Measurements from ENCODE around the gene TMEM91.
A peak's percentile ranks its signal among the peaks of the same experiment; 100 is the strongest.
"Not testable (repeated sequence)": the region's sequence is repeated elsewhere in the genome, so short reads cannot be mapped to it uniquely, and the experiment has no call there.

Gene TMEM91

DNA sequence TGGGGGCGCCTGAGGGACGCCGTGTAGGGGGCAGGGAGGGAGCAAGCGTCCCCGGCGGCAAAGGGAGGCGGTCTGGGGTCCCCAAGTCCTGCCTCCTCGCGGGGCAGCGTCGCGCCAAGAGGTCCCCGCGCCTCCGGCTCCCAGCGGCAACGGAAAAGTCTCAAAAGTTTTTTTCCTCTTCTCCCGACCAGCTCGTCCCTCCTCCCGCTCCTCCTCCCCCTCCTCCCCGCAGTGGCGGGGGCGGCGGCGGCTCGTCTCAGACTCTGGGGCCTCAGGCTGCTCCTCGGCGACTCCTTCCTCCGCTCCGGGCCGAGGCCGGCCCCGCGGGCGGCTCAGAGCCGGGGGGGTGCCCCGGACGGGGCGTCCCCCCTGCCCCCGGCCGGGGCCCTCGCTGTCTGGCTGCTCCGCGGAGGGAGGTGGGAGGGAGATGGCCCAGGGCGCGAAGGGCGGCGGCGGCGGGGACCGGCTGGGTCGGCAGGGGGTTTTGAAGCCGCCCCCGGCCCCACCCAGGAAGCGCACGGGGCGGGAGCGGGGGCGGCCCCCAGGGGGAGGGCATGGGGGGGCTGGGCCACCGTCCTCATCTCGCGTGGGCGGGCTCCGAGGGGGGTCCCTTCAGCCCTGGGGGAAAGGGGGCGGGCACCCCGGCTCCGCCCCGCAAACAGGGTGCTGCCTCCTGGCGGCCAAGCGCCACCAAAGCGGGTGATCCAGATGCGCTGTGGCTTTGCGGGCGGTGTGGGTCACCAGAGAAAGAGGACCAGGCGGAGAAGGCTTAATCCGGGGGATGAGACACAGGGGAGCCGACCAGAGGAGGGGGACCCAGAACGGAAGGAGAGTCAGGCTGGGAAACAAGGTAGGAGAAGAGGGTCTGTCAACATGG, 22.6 kb upstream of the TMEM91 start, which contains the start of gene TGFB1:
Gene TGFB1, minus strand, starts transcription at position 457 of the 877 bp plus-strand sequence. CDS start 878 bp downstream, outside the sequence.
- DNase-seq, result peak; percentile 97

GRCh38 chr19:41354343-41354953, 21.9 kb upstream of the TMEM91 start:
- no peak for DNase-seq

DNA sequence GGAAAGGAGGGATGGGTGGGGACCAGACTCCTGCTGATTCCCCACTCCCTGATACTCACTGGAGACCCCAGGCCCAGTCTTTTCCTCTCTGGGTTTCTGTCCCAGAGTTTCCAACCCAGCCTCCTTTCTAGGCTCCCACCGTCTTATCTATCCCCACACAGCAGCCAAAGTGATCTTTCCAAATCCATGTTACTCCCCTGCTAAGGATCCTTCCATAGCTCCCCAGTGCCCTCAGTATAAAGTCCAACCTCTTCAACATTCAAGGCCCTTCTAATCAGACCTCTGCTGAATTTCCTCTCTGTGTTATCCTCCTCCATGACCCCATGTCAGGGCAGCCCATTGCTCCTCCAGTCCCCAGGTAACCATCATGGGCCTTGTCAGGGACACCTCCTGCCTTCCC, 21.3 kb upstream of the TMEM91 start:
- DNase-seq, result no peak

DNA sequence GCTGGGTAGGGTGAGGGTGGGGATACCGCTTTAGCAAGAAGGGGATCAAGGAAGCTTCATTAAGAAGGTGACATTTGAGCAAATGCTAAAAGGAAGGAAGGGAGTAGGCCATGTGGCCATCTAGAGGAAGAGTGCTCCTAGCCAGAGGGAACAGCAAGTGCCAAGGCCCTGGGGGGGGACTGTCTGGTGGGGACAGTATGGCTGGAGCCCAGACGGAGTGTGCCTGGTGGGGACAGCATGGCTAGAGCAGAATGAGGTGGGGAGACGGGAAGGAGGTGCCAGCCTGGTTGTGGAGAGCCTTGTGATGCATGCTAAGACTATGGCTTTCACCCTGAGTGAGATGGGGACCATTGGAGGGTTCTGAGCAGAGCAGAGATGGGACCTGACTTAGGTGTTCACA, 20.5 kb upstream of the TMEM91 start:
- no peak for DNase-seq

GRCh38 chr19:41356984-41357739, 19.2 kb upstream of the TMEM91 start:
- DNase-seq, result no peak

- DNase-seq, result no peak
These were observed 18.6 kb upstream of the TMEM91 start for GRCh38 chr19:41357746-41358145.

- no peak for DNase-seq
These were observed 16.6 kb upstream of the TMEM91 start for GRCh38 chr19:41359741-41360140.

DNA sequence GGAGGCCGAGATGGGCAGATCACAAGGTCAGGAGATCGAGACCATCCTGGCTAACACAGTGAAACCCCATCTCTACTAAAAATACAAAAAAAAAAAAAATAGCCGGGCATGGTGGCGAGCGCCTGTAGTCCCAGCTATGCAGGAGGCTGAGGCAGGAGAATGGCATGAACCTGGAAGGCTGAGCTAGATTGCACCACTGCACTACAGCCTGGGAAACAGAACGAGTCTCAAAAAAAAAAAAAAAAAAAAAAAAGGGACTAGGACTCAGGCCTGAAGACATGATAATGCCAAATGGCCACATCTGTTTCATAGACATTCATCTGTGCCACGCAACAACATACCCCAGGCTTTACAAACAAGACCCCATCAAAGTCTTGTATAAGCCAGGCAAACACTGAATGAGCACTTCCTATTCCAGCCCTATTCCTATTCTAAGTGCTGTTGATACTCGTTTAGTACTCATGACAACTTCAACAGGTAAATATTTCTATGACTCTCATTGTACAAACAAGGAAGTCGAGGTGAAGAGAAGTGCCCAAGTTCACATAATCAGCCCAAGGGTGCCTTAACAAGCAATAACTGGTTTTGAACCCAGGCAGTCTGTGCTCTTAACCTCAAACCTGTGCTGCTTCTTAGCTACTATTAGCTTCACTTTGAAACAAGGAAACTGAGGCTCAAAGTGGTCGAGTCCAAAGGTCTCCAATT, 14.0 kb upstream of the TMEM91 start:
- no peak for DNase-seq

GRCh38 chr19:41363371-41363752, 13.0 kb upstream of the TMEM91 start:
- DNase-seq, result no peak

- peak; percentile 76 for DNase-seq
These were observed 12.4 kb upstream of the TMEM91 start, which contains the start of gene B9D2 for GRCh38 chr19:41363753-41364523. Gene B9D2 (minus strand): TSS chr19:41364149. CDS start chr19:41363519, 630 bp downstream.

DNA sequence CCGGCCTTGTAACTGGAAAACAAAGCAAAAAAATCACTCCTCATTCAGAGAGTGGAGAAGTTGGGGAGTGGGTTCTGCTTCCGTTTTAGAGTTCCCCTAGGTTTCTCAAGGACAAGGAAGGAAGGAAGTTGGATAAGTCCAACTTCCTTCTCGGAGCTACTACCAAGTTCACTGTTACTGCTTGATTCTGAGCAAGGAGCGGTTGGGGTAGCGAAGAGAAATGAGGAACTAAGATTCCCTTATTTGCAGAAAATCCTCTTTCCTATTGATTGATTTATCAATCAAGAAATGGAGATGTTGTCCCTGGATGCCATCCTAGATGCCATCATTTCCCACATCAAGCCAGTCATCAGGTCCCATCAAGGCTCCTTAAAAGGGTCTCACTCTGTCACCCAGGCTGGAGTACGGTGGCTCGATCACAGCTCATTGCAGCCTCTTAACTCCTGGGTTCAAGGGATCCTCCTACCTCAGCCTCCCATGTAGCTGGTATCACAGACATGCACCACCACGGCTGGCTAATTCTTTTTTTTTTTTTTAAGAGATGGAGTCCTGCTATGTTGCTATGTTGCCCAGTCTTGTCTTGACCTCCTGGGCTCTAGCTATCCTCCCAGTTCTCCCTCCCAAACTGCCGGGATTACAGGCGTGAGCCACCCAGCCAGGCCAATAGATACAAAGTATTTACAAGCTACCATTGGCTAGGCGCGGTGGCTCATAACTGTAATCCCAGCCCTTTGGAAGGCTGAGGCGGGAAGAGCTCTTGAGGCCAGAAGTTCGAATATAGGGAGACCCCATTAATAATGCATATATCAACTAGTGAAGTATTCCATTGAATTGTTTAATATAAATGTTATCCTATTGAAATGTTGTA, 11.6 kb upstream of the TMEM91 start:
- no peak for DNase-seq

- no peak for DNase-seq
These were observed 10.2 kb upstream of the TMEM91 start for GRCh38 chr19:41366089-41366488.

DNA sequence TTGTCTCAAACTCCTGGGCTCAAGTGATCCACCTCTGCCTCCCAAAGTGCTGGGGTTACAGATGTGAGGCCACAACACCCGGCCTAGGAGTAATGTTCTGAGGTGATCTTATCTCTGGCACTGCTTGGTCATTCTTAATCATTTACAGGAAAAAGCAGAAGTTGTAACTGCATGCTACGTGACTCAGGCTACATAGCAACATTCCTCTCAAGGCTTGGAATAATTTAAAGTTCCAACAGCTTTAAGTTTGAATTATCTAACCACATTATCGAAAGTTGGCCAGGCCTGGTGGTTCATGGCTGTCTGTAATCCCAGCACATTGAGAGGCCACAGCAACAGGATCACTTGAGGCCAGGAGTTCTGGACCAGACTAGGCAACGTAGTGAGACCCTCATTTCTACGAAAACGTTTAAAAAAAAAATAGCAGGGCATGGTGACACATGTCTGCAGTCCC, 8.5 kb upstream of the TMEM91 start:
- DNase-seq, result no peak

DNA sequence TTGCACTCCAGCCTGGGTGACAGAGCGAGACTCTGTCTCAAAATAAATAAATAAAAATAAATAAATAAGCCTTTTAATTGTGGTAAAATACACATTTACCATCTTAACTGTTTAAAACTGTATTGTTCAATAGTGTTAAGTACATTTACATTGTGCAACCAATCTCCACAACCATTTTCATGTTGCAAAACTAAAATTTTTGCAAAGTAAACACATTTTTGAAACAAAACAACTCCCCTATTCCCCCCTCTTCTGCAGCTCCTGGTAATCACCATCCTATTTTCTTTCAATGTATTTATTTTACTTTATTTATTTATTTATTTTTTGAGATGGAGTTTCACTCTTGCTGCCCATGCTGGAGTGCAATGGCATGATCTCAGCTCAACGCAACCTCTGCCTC, 6.6 kb upstream of the TMEM91 start:
- DNase-seq, result no peak

DNA sequence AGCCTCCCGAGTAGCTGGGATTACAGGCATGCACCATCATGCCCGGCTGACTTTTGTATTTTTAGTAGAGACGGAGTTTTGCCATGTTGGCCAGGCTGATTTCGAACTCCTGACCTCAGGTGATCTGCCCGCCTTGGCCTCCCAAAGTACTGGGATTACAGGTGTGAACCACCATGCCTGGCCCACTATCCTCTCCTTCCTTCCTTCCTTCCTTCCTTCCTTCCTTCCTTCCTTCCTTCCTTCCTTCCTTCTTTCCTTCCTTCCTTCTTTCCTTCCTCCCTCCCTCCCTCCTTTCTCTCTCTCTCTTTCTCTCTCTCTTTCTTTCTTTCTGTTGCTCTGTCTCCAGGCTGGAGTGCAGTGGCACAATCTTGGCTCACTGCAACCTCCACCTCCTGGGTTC, 5.2 kb upstream of the TMEM91 start:
- not testable (repeated sequence) for DNase-seq

GRCh38 chr19:41371541-41371940, 4.8 kb upstream of the TMEM91 start:
- DNase-seq, result no peak

- no peak for DNase-seq
These were observed 3.8 kb upstream of the TMEM91 start for GRCh38 chr19:41372501-41372900.

GRCh38 chr19:41373993-41374392, 2.3 kb upstream of the TMEM91 start:
- DNase-seq, result no peak

GRCh38 chr19:41376998-41377365, 649 bp downstream of the TMEM91 start:
- no peak for DNase-seq

- DNase-seq, result no peak
These were observed 1.8 kb downstream of the TMEM91 start for GRCh38 chr19:41377977-41378709.
